Fibroblast of skin of abdomen (primary cell): ENCODE data around the gene KRT3. TPM values are rescaled to one million over a fixed set of nuclear protein-coding genes. Genes with fewer than 3 reads are reported as not detected.
A peak's percentile ranks its signal among the peaks of the same experiment; 100 is the strongest.

Experiments used
- DNase-seq: peaks from one replicate; pipeline ENCODE4 v3.0.0-alpha.2; 2013
- polyA plus RNA-seq, 2 experiments: library from polyadenylated mRNA; unstranded; fragments of 120-200 nt; gene quantifications; one replicate each; pipeline ENCODE4 v1.2.1, GENCODE V29; 2013; ENCODE audit not compliant: insufficient read length in 2 of 2

Gene KRT3
- not detected for polyA plus RNA-seq (2013, experiment 1 of 2; ENCODE audit: insufficient read length)
- polyA plus RNA-seq (2013, experiment 2 of 2; ENCODE audit: insufficient read length) = not detected

GRCh38 chr12:52795694-52796428 is at the start of gene KRT3:
KRT3 (minus strand) TSS chr12:52796117; CDS start chr12:52796042, 75 bp downstream.
- no peak for DNase-seq

- DNase-seq = no peak
Observed at GRCh38 chr12:52844386-52844785, 48.5 kb upstream of the KRT3 start.

GRCh38 chr12:52839436-52840105 is 43.7 kb upstream of the KRT3 start:
- DNase-seq = no peak

- DNase-seq = no peak
Observed at GRCh38 chr12:52838609-52839435, 42.9 kb upstream of the KRT3 start.

GRCh38 chr12:52837781-52838608 is 42.1 kb upstream of the KRT3 start:
- DNase-seq = no peak

GRCh38 chr12:52837413-52837741 is 41.5 kb upstream of the KRT3 start:
- peak; percentile 70 for DNase-seq

- DNase-seq = no peak
Observed at GRCh38 chr12:52836491-52837412, 40.8 kb upstream of the KRT3 start.

- peak; percentile 39 for DNase-seq
Observed at GRCh38 chr12:52836042-52836466, 40.1 kb upstream of the KRT3 start.

GRCh38 chr12:52835271-52836041 is 39.5 kb upstream of the KRT3 start:
- no peak for DNase-seq

GRCh38 chr12:52834727-52835001 is 38.7 kb upstream of the KRT3 start:
- DNase-seq = no peak

GRCh38 chr12:52833922-52834726 is 38.2 kb upstream of the KRT3 start, which contains the start of gene KRT79:
KRT79 (minus strand) TSS chr12:52834311; CDS start chr12:52834260, 51 bp downstream.
- no peak for DNase-seq

- DNase-seq = no peak
Observed at GRCh38 chr12:52832985-52833905, 37.3 kb upstream of the KRT3 start.

GRCh38 chr12:52832451-52832850 is 36.5 kb upstream of the KRT3 start:
- DNase-seq = no peak

- no peak for DNase-seq
Observed at GRCh38 chr12:52831251-52831650, 35.3 kb upstream of the KRT3 start.

GRCh38 chr12:52829986-52830770 is 34.3 kb upstream of the KRT3 start:
- DNase-seq = no peak

GRCh38 chr12:52828591-52829021 is 32.7 kb upstream of the KRT3 start:
- DNase-seq = no peak

GRCh38 chr12:52828156-52828555 is 32.2 kb upstream of the KRT3 start:
- DNase-seq = no peak
